D721Med (cell line): ENCODE results near the gene NAGS.

Experiments
- DNase-seq: peaks from one replicate; pipeline ENCODE4 v3.0.0; 2011; ENCODE audit warnings: low spot score; ENCODE audit not compliant: insufficient read length
- FAIRE-seq: peaks from 2 replicates; lab custom pipeline; 2011; peaks lifted over from hg19 to GRCh38; lab: Jason Lieb, UNC
- CTCF ChIP-seq: IDR thresholded peaks from 2 replicates; pipeline ENCODE4 v1.5.1; 2012; ENCODE audit warnings: mild to moderate bottlenecking, control low read depth; ENCODE audit not compliant: insufficient read depth; ENCODE audit errors: missing control alignments

The NAGS gene

GRCh38 chr17:44049294-44050060 lies 45.1 kb downstream of the NAGS start:
- TF ChIP-seq CTCF = no peak
- FAIRE-seq = no peak

GRCh38 chr17:44053125-44053872 lies 48.9 kb downstream of the NAGS start:
- DNase-seq (no peak), FAIRE-seq (no peak)
- no peak for TF ChIP-seq CTCF

More at GRCh38 chr17:44049294-44050060, 45.1 kb downstream of the NAGS start:
- DNase-seq = no peak
